KOPT-K1 (cell line): ENCODE measurements around the gene DNAJB9.

Experiments used
- H3K27ac ChIP-seq: fragments of 200-600 bp; sonication (generic); 2 replicates; pipeline ENCODE4 v1.5.1; 2016; ENCODE audit warnings: antibody characterized with exemption, mild to moderate bottlenecking, low read depth, low read length; ENCODE audit not compliant: poor library complexity, severe bottlenecking
- H3K36me3 ChIP-seq: fragments of 200-600 bp; sonication (generic); 2 replicates; pipeline ENCODE4 v1.5.1; 2017; ENCODE audit warnings: antibody characterized with exemption, mild to moderate bottlenecking, low read length, moderate library complexity; ENCODE audit not compliant: insufficient read depth
- H3K9me3 ChIP-seq: fragments of 200-600 bp; sonication (generic); 2 replicates; pipeline ENCODE4 v1.5.1; 2017; ENCODE audit warnings: antibody characterized with exemption, low read length, mild to moderate bottlenecking; ENCODE audit not compliant: insufficient read depth, poor library complexity, severe bottlenecking

The DNAJB9 gene

GRCh38 chr7:108605559-108606201, 36.0 kb downstream of the DNAJB9 start:
- H3K27ac ChIP-seq: no peak overlapping the region
- no peaks in the 10 kb centered on the region for H3K36me3 ChIP-seq
- no peaks in the 10 kb centered on the region for H3K9me3 ChIP-seq

GRCh38 chr7:108609643-108610042, 40.0 kb downstream of the DNAJB9 start:
- Histone ChIP-seq H3K36me3 (no peaks in the 10 kb centered on the region), H3K9me3 (no peaks in the 10 kb centered on the region), H3K27ac (no peak overlapping the region)

GRCh38 chr7:108611268-108611667, 41.6 kb downstream of the DNAJB9 start:
- Histone ChIP-seq H3K27ac (no peak overlapping the region), H3K36me3 (no peaks in the 10 kb centered on the region), H3K9me3 (no peaks in the 10 kb centered on the region)

GRCh38 chr7:108613147-108613948, 43.7 kb downstream of the DNAJB9 start:
- Histone ChIP-seq H3K36me3 (no peaks in the 10 kb centered on the region), H3K27ac (no peak overlapping the region), H3K9me3 (no peaks in the 10 kb centered on the region)

GRCh38 chr7:108613949-108614381, 44.3 kb downstream of the DNAJB9 start:
- Histone ChIP-seq H3K9me3 (no peaks in the 10 kb centered on the region), H3K36me3 (no peaks in the 10 kb centered on the region), H3K27ac (no peak overlapping the region)

GRCh38 chr7:108614896-108615295, 45.2 kb downstream of the DNAJB9 start:
- no peak overlapping the region for H3K27ac ChIP-seq
- no peaks in the 10 kb centered on the region for H3K36me3 ChIP-seq
- no peaks in the 10 kb centered on the region for H3K9me3 ChIP-seq

GRCh38 chr7:108618056-108618455, 48.4 kb downstream of the DNAJB9 start:
- H3K27ac ChIP-seq: no peak overlapping the region
- no peaks in the 10 kb centered on the region for H3K36me3 ChIP-seq
- no peaks in the 10 kb centered on the region for H3K9me3 ChIP-seq

- no peaks in the 10 kb centered on the region for H3K9me3 ChIP-seq
- H3K27ac ChIP-seq: no peak overlapping the region
- no peaks in the 10 kb centered on the region for H3K36me3 ChIP-seq
These were observed 53.5 kb downstream of the DNAJB9 start for GRCh38 chr7:108623220-108623619.
